H9 (cell line): ENCODE data around the gene LAMB4. TPM values are rescaled to one million over a fixed set of nuclear protein-coding genes. Genes with fewer than 3 reads are reported as not detected.

Experiments
- DNase-seq: peaks from one replicate; pipeline ENCODE4 v3.0.0-alpha.2; 2017
- H2AFZ ChIP-seq: one replicate; pipeline ENCODE4 v1.6.1; 2013; ENCODE audit warnings: mild to moderate bottlenecking, low read length, control low read depth, moderate library complexity
- H2AK5ac ChIP-seq: 2 replicates; pipeline ENCODE4 v1.6.1; 2013; ENCODE audit warnings: low read length, control low read depth, mixed read lengths; ENCODE audit not compliant: insufficient read length
- H2BK120ac ChIP-seq: one replicate; pipeline ENCODE4 v1.6.1; 2013; ENCODE audit warnings: low read depth, mild to moderate bottlenecking, low read length, control low read depth, inconsistent platforms; ENCODE audit not compliant: poor library complexity, severe bottlenecking
- H2BK12ac ChIP-seq: 2 replicates; pipeline ENCODE4 v1.6.1; 2013; ENCODE audit warnings: low read length, control low read depth, mixed read lengths, low read depth; ENCODE audit not compliant: insufficient read length
- H2BK15ac ChIP-seq: 2 replicates; pipeline ENCODE4 v1.6.1; 2013; ENCODE audit warnings: low read depth, low read length, control low read depth
- H2BK20ac ChIP-seq: one replicate; pipeline ENCODE4 v1.6.1; 2013; ENCODE audit warnings: low read depth, mild to moderate bottlenecking, low read length, control low read depth, inconsistent platforms; ENCODE audit not compliant: poor library complexity, severe bottlenecking
- H2BK5ac ChIP-seq: 2 replicates; pipeline ENCODE4 v1.6.1; 2013; ENCODE audit warnings: low read length, control low read depth, mixed read lengths; ENCODE audit not compliant: insufficient read length
- H3K14ac ChIP-seq: 2 replicates; pipeline ENCODE4 v1.6.1; 2013; ENCODE audit warnings: low read length, control low read depth; ENCODE audit not compliant: insufficient read depth
- H3K18ac ChIP-seq: 2 replicates; pipeline ENCODE4 v1.6.1; 2013; ENCODE audit warnings: low read depth, mild to moderate bottlenecking, mixed read lengths, low read length, control low read depth; ENCODE audit not compliant: insufficient read length
- H3K23ac ChIP-seq: 2 replicates; pipeline ENCODE4 v1.6.1; 2013; ENCODE audit warnings: low read length, control low read depth, mixed read lengths, low read depth; ENCODE audit not compliant: insufficient read length
- H3K23me2 ChIP-seq: 2 replicates; pipeline ENCODE4 v1.6.1; 2013; ENCODE audit warnings: low read depth, mild to moderate bottlenecking, mixed read lengths, low read length, control low read depth; ENCODE audit not compliant: insufficient read length, poor library complexity, severe bottlenecking
- H3K27ac ChIP-seq: 2 replicates; pipeline ENCODE4 v1.5.1; 2013; ENCODE audit warnings: low read length, control low read depth, mixed read lengths, low read depth; ENCODE audit not compliant: insufficient read length
- H3K27me3 ChIP-seq: 2 replicates; pipeline ENCODE4 v1.6.1; 2013; ENCODE audit warnings: low read length, control low read depth, inconsistent platforms; ENCODE audit not compliant: insufficient read depth
- H3K4ac ChIP-seq: 2 replicates; pipeline ENCODE4 v1.6.1; 2013; ENCODE audit warnings: low read depth, mild to moderate bottlenecking, control low read depth, inconsistent platforms, low read length, moderate library complexity
- H3K4me1 ChIP-seq: 2 replicates; pipeline ENCODE4 v1.6.1; 2013; ENCODE audit warnings: low read length, control low read depth, inconsistent platforms; ENCODE audit not compliant: insufficient read depth
- H3K4me2 ChIP-seq: 2 replicates; pipeline ENCODE4 v1.6.1; 2013; ENCODE audit warnings: low read length, control low read depth, mixed read lengths; ENCODE audit not compliant: insufficient read length, insufficient read depth
- H3K56ac ChIP-seq: 2 replicates; pipeline ENCODE4 v1.6.1; 2013; ENCODE audit warnings: low read depth, mild to moderate bottlenecking, mixed read lengths, low read length, control low read depth; ENCODE audit not compliant: insufficient read length
- H3K79me1 ChIP-seq: 2 replicates; pipeline ENCODE4 v1.6.1; 2013; ENCODE audit warnings: low read depth, mild to moderate bottlenecking, moderate library complexity, low read length, control low read depth, inconsistent platforms; ENCODE audit not compliant: insufficient read depth, poor library complexity, severe bottlenecking
- H3K79me2 ChIP-seq: 2 replicates; pipeline ENCODE4 v1.6.1; 2013; ENCODE audit warnings: low read length, control low read depth, inconsistent platforms; ENCODE audit not compliant: insufficient read depth
- H3K9ac ChIP-seq: 2 replicates; pipeline ENCODE4 v1.6.1; 2013; ENCODE audit warnings: low read length, control low read depth, mixed read lengths; ENCODE audit not compliant: insufficient read length; ENCODE audit errors: extremely low read depth
- H3K9me3 ChIP-seq: one replicate; pipeline ENCODE4 v1.6.1; 2013; ENCODE audit warnings: low read depth, low read length, inconsistent platforms; ENCODE audit not compliant: control insufficient read depth
- H3T11ph ChIP-seq: one replicate; pipeline ENCODE4 v1.6.1; 2013; ENCODE audit warnings: mild to moderate bottlenecking, low read length, control low read depth, inconsistent platforms
- H4K20me1 ChIP-seq: one replicate; pipeline ENCODE4 v1.6.1; 2013; ENCODE audit not compliant: control insufficient read depth, insufficient read length, insufficient read depth
- H4K5ac ChIP-seq: 2 replicates; pipeline ENCODE4 v1.6.1; 2013; ENCODE audit warnings: low read depth, mild to moderate bottlenecking, mixed read lengths, low read length, control low read depth; ENCODE audit not compliant: insufficient read length
- H4K8ac ChIP-seq: replicated peaks from 2 replicates; pipeline ENCODE4 v1.6.1; 2013; ENCODE audit warnings: low read length, control low read depth, mixed read lengths, low read depth; ENCODE audit not compliant: insufficient read length
- H4K91ac ChIP-seq: 2 replicates; pipeline ENCODE4 v1.6.1; 2013; ENCODE audit warnings: low read depth, mild to moderate bottlenecking, moderate library complexity, mixed read lengths, low read length, control low read depth; ENCODE audit not compliant: insufficient read length
- H3K27ac Mint-ChIP-seq, 3 experiments: 2 replicates in 2 of 3; 3 replicates in 1 of 3; pipeline ENCODE4 v1.8.0; 2020 to 2021; ENCODE audit warnings: mixed read lengths in 3 of 3, mild to moderate bottlenecking in 1 of 3, moderate library complexity in 1 of 3
- H3K27me3 Mint-ChIP-seq: 2 replicates; pipeline ENCODE4 v1.8.0; 2021; ENCODE audit warnings: low read depth, mild to moderate bottlenecking, moderate library complexity, mixed read lengths
- H3K36me3 Mint-ChIP-seq, 3 experiments: 2 replicates in 2 of 3; 3 replicates in 1 of 3; pipeline ENCODE4 v1.8.0; 2020 to 2021; ENCODE audit warnings: low read depth in 3 of 3, mixed read lengths in 3 of 3; ENCODE audit not compliant: insufficient read depth in 1 of 3
- H3K4me1 Mint-ChIP-seq, 2 experiments: 2 replicates each; pipeline ENCODE4 v1.8.0; 2020; ENCODE audit warnings: mixed read lengths in 2 of 2
- H3K4me3 Mint-ChIP-seq, 2 experiments: 2 replicates in 1 of 2; 3 replicates in 1 of 2; pipeline ENCODE4 v1.8.0; 2020 to 2021; ENCODE audit warnings: mild to moderate bottlenecking in 2 of 2, mixed read lengths in 2 of 2, moderate library complexity in 1 of 2
- H3K9me3 Mint-ChIP-seq, 2 experiments: 2 replicates in 1 of 2; 3 replicates in 1 of 2; pipeline ENCODE4 v1.8.0; 2020; ENCODE audit warnings: mild to moderate bottlenecking in 2 of 2, mixed read lengths in 2 of 2, moderate library complexity in 1 of 2
- WGBS: extraction: QIAGEN DNeasy Blood & Tissue Kit; methylation state at CpG from one replicate; pipeline ENCODE4 v1.1.7; 2013; ENCODE audit warnings: missing lambda C conversion rate, low lambda C conversion rate, mixed read lengths; ENCODE audit not compliant: insufficient read length; ENCODE audit errors: extremely low coverage; 5-methylcytosine and 5-hydroxymethylcytosine counted together
- total RNA-seq: library from RNA; stranded (reverse); gene quantifications from 2 replicates; pipeline ENCODE4 v1.2.1, GENCODE V29; 2021
- TF ChIP-seq, protein P1 (sequence below): fragments of 200-600 bp; sonication (generic); conservative IDR thresholded peaks from 3 replicates; pipeline ENCODE4 v1.8.0; 2021; ENCODE audit warnings: antibody characterized with exemption, mild to moderate bottlenecking

The LAMB4 gene
- total RNA-seq, 1 experiment from 2014 or later: not detected

GRCh38 chr7:108137040-108137439 is 6.9 kb upstream of the LAMB4 start:
- H4K8ac ChIP-seq: no peak overlapping the region
- H2BK12ac ChIP-seq: no peak overlapping the region
- H3K56ac ChIP-seq: no peak overlapping the region
- H2BK120ac ChIP-seq: no peak overlapping the region
- Mint-ChIP-seq H3K4me3 (no peak overlapping the region), H3K36me3 (no peaks in the 10 kb centered on the region), H3K4me1 (peaks cover 7 to 11% of the 10 kb centered on the region in 2 experiments), H3K27ac (no peak overlapping the region), H3K9me3 (peaks cover 3 to 4% of the 10 kb centered on the region in 2 experiments; a peak in 3 of 5 replicates), H3K27me3 (peaks cover 4% of the 10 kb centered on the region; the same call in 1 of the 2 replicates)
- no peak overlapping the region for H4K91ac ChIP-seq
- no peak overlapping the region for H3K14ac ChIP-seq
- H2AFZ ChIP-seq: no peak overlapping the region
- no CpG with 5 or more reads among the region's 3 CpGs for WGBS
- no peak overlapping the region for H2BK20ac ChIP-seq
- no peak overlapping the region for H2BK15ac ChIP-seq
- no peak overlapping the region for H3K18ac ChIP-seq
- no peak overlapping the region for H3T11ph ChIP-seq
- no peaks in the 10 kb centered on the region for H3K79me1 ChIP-seq
- no peak for DNase-seq
- H3K4me2 ChIP-seq: no peak overlapping the region
- no peaks in the 10 kb centered on the region for H3K79me2 ChIP-seq
- H3K27me3 ChIP-seq: no peaks in the 10 kb centered on the region
- no peak overlapping the region for H3K9ac ChIP-seq
- no peak overlapping the region for H2AK5ac ChIP-seq
- H4K5ac ChIP-seq: no peak overlapping the region
- no peak overlapping the region for H3K27ac ChIP-seq
- H3K23ac ChIP-seq: no peak overlapping the region
- no peak overlapping the region for H3K4ac ChIP-seq
- TF ChIP-seq, protein P1, sequence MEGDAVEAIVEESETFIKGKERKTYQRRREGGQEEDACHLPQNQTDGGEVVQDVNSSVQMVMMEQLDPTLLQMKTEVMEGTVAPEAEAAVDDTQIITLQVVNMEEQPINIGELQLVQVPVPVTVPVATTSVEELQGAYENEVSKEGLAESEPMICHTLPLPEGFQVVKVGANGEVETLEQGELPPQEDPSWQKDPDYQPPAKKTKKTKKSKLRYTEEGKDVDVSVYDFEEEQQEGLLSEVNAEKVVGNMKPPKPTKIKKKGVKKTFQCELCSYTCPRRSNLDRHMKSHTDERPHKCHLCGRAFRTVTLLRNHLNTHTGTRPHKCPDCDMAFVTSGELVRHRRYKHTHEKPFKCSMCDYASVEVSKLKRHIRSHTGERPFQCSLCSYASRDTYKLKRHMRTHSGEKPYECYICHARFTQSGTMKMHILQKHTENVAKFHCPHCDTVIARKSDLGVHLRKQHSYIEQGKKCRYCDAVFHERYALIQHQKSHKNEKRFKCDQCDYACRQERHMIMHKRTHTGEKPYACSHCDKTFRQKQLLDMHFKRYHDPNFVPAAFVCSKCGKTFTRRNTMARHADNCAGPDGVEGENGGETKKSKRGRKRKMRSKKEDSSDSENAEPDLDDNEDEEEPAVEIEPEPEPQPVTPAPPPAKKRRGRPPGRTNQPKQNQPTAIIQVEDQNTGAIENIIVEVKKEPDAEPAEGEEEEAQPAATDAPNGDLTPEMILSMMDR: no peak
- H3K4me1 ChIP-seq: no peaks in the 10 kb centered on the region
- no peaks in the 10 kb centered on the region for H3K9me3 ChIP-seq
- H2BK5ac ChIP-seq: no peak overlapping the region
- no peaks in the 10 kb centered on the region for H3K23me2 ChIP-seq
- no peaks in the 10 kb centered on the region for H4K20me1 ChIP-seq
